ENCODE results near the gene ACSL3. TPM values are rescaled to one million over a fixed set of nuclear protein-coding genes. Genes with fewer than 3 reads are reported as not detected.
"Not testable (repeated sequence)": the region's sequence is repeated elsewhere in the genome, so short reads cannot be mapped to it uniquely, and the experiment has no call there.

ACSL3 gene
- total RNA-seq, 1 donor from 2014 or later: 66.9 TPM

- H3K9me3 Mint-ChIP-seq (ENCODE audit: low read depth): no peaks in the 10 kb centered on the region
- no peak for TF ChIP-seq CTCF (IDR thresholded peaks at IDR 0.05; ENCODE audit: unreplicated experiment)
- peaks cover 22% of the 10 kb centered on the region for H3K4me1 Mint-ChIP-seq (ENCODE audit: low read depth)
- H3K4me3 Mint-ChIP-seq (ENCODE audit: low read depth): no peak overlapping the region
- no peak overlapping the region for H3K27ac Mint-ChIP-seq
- no peaks in the 10 kb centered on the region for H3K27me3 Mint-ChIP-seq
- no peak for DNase-seq (ENCODE audit: low spot score, unreplicated experiment)
- H3K36me3 Mint-ChIP-seq (ENCODE audit: insufficient read depth): no peaks in the 10 kb centered on the region
Measured at GRCh38 chr2:222862909-222863544, 2.2 kb downstream of the ACSL3 start.

GRCh38 chr2:222864296-222864695 is 3.5 kb downstream of the ACSL3 start:
- H3K4me3 Mint-ChIP-seq (ENCODE audit: low read depth): no peak overlapping the region
- H3K27me3 Mint-ChIP-seq: no peaks in the 10 kb centered on the region
- no peaks in the 10 kb centered on the region for H3K36me3 Mint-ChIP-seq (ENCODE audit: insufficient read depth)
- peaks cover 22% of the 10 kb centered on the region for H3K4me1 Mint-ChIP-seq (ENCODE audit: low read depth)
- H3K9me3 Mint-ChIP-seq (ENCODE audit: low read depth): no peaks in the 10 kb centered on the region
- DNase-seq (ENCODE audit: low spot score, unreplicated experiment): no peak
- no peak for TF ChIP-seq CTCF (IDR thresholded peaks at IDR 0.05; ENCODE audit: unreplicated experiment)
- H3K27ac Mint-ChIP-seq: no peak overlapping the region

GRCh38 chr2:222865301-222865700 is 4.5 kb downstream of the ACSL3 start:
- Mint-ChIP-seq H3K9me3 (ENCODE audit: low read depth) (no peaks in the 10 kb centered on the region), H3K4me1 (ENCODE audit: low read depth) (peaks cover 15% of the 10 kb centered on the region), H3K36me3 (ENCODE audit: insufficient read depth) (no peaks in the 10 kb centered on the region), H3K27ac (no peak overlapping the region), H3K27me3 (no peaks in the 10 kb centered on the region), H3K4me3 (ENCODE audit: low read depth) (no peak overlapping the region)
- no peak for DNase-seq (ENCODE audit: low spot score, unreplicated experiment)
- TF ChIP-seq CTCF (IDR thresholded peaks at IDR 0.05; ENCODE audit: unreplicated experiment): no peak

GRCh38 chr2:222866358-222866960 is 5.6 kb downstream of the ACSL3 start:
- TF ChIP-seq CTCF (IDR thresholded peaks at IDR 0.05; ENCODE audit: unreplicated experiment): no peak
- Mint-ChIP-seq H3K27me3 (no peaks in the 10 kb centered on the region), H3K36me3 (ENCODE audit: insufficient read depth) (no peaks in the 10 kb centered on the region), H3K4me3 (ENCODE audit: low read depth) (no peak overlapping the region), H3K4me1 (ENCODE audit: low read depth) (peaks cover 15% of the 10 kb centered on the region), H3K27ac (no peak overlapping the region), H3K9me3 (ENCODE audit: low read depth) (no peaks in the 10 kb centered on the region)
- DNase-seq (ENCODE audit: low spot score, unreplicated experiment): no peak

- not testable (repeated sequence) for H3K4me1 Mint-ChIP-seq (ENCODE audit: low read depth); H3K27me3 Mint-ChIP-seq; DNase-seq (ENCODE audit: low spot score, unreplicated experiment); H3K36me3 Mint-ChIP-seq (ENCODE audit: insufficient read depth); H3K9me3 Mint-ChIP-seq (ENCODE audit: low read depth); H3K27ac Mint-ChIP-seq; H3K4me3 Mint-ChIP-seq (ENCODE audit: low read depth)
Measured at GRCh38 chr2:222868560-222869251, 7.9 kb downstream of the ACSL3 start.

- DNase-seq (ENCODE audit: low spot score, unreplicated experiment): no peak
- H3K4me3 Mint-ChIP-seq (ENCODE audit: low read depth): no peak overlapping the region
- no peaks in the 10 kb centered on the region for H3K36me3 Mint-ChIP-seq (ENCODE audit: insufficient read depth)
- no peak overlapping the region for H3K27ac Mint-ChIP-seq
- H3K27me3 Mint-ChIP-seq: no peaks in the 10 kb centered on the region
- no peak for TF ChIP-seq CTCF (IDR thresholded peaks at IDR 0.05; ENCODE audit: unreplicated experiment)
- H3K9me3 Mint-ChIP-seq (ENCODE audit: low read depth): no peaks in the 10 kb centered on the region
- peaks cover 9% of the 10 kb centered on the region for H3K4me1 Mint-ChIP-seq (ENCODE audit: low read depth)
Measured at GRCh38 chr2:222869252-222869560, 8.4 kb downstream of the ACSL3 start.

All from progenitor cell of endocrine pancreas (in vitro differentiated cells).